B cell (primary cell): ENCODE results near the gene ARFGEF2. TPM values are rescaled to one million over a fixed set of nuclear protein-coding genes. Genes with fewer than 3 reads are reported as not detected.

Experiments
- ATAC-seq: fragments of 200-7000 bp; cut with Tn5 transposase; one replicate; pipeline ENCODE4 v1.10.0; 2021; ENCODE audit warnings: low read depth, mild to moderate bottlenecking, moderate number of reproducible peaks, moderate library complexity
- CTCF ChIA-PET: fragments of 350-600 bp; sonication (Branson Sonifier 250); formaldehyde crosslinking; loops from one replicate; lab custom pipeline; 2021; ENCODE audit warnings: antibody characterized with exemption, inconsistent platforms; lab: Charles Lee
- POLR2A ChIA-PET: fragments of 350-600 bp; sonication (Branson Sonifier 250); formaldehyde crosslinking; loops from one replicate; lab custom pipeline; 2021; ENCODE audit warnings: antibody characterized with exemption; lab: Charles Lee
- DNase-seq: peaks from one replicate; pipeline ENCODE4 v3.0.0; 2013
- H2AFZ ChIP-seq: 2 replicates; pipeline ENCODE4 v1.6.1; 2012; ENCODE audit warnings: mild to moderate bottlenecking, low read depth, low read length; ENCODE audit not compliant: insufficient read depth, poor library complexity, severe bottlenecking
- H3K27ac ChIP-seq, 2 donors: 1 replicate in 1 of 2; 2 replicates in 1 of 2; pipeline ENCODE4 v1.5.1; 2012 to 2013; ENCODE audit warnings: low read length in 2 of 2, mild to moderate bottlenecking in 2 of 2, moderate library complexity in 1 of 2
- H3K27me3 ChIP-seq, 4 experiments: fragments of 200-600 bp in 1 of 4; sonication (generic) in 1 of 4; replicated peaks in 1 of 4; 1 replicate in 2 of 4; 2 replicates in 2 of 4; pipeline versions ENCODE4 v1.6.1 to v1.7.0; 2013 to 2016; ENCODE audit warnings: low read length in 3 of 4, mild to moderate bottlenecking in 2 of 4, mixed read lengths in 1 of 4, moderate library complexity in 1 of 4; ENCODE audit not compliant: insufficient read depth in 4 of 4, control insufficient read depth in 3 of 4; ENCODE audit errors: control extremely low read depth in 1 of 4
- H3K36me3 ChIP-seq, 2 experiments: replicated peaks in 1 of 2; 1 replicate in 1 of 2; 2 replicates in 1 of 2; pipeline versions ENCODE4 v1.6.1 to v1.7.1; 2013; ENCODE audit warnings: low read length in 1 of 2; ENCODE audit not compliant: insufficient read depth in 2 of 2, control insufficient read depth in 1 of 2; ENCODE audit errors: control extremely low read depth in 1 of 2, extremely low read depth in 1 of 2
- H3K4me1 ChIP-seq, 2 donors: fragments of 200-600 bp in 1 of 2; sonication (generic) in 1 of 2; 1 replicate in 1 of 2; 2 replicates in 1 of 2; pipeline versions ENCODE4 v1.5.1 to v1.6.1; 2013 to 2017; ENCODE audit warnings: low read length in 2 of 2; ENCODE audit not compliant: control insufficient read depth in 2 of 2, insufficient read depth in 2 of 2
- H3K4me2 ChIP-seq: replicated peaks from 2 replicates; pipeline ENCODE3; 2012; ENCODE audit warnings: mild to moderate bottlenecking, low read depth, low read length; ENCODE audit not compliant: poor library complexity, severe bottlenecking
- H3K4me3 ChIP-seq, 5 experiments: fragments of 200-600 bp in 1 of 5; sonication (generic) in 1 of 5; 1 replicate in 3 of 5; 2 replicates in 2 of 5; pipeline versions ENCODE4 v1.5.1 to v1.7.0; 2011 to 2016; ENCODE audit warnings: low read length in 4 of 5, mild to moderate bottlenecking in 4 of 5, low read depth in 2 of 5, control low read depth in 1 of 5, moderate library complexity in 1 of 5; ENCODE audit not compliant: insufficient read depth in 1 of 5; ENCODE audit errors: control extremely low read depth in 1 of 5, extremely low read depth in 1 of 5
- H3K79me2 ChIP-seq: fragments of 200-600 bp; sonication (generic); one replicate; pipeline ENCODE4 v1.6.0; 2016; ENCODE audit warnings: low read length; ENCODE audit not compliant: control insufficient read depth, insufficient read depth
- H3K9ac ChIP-seq: fragments of 200-600 bp; sonication (generic); 2 replicates; pipeline ENCODE4 v1.6.1; 2017; ENCODE audit warnings: mild to moderate bottlenecking, low read length, moderate library complexity
- H3K9me3 ChIP-seq, 3 donors: one replicate each; pipeline versions ENCODE4 v1.6.1 to v1.7.1; 2013; ENCODE audit warnings: low read length in 2 of 3; ENCODE audit not compliant: control insufficient read depth in 2 of 3, insufficient read depth in 1 of 3; ENCODE audit errors: control extremely low read depth in 1 of 3
- H4K20me1 ChIP-seq: 2 replicates; pipeline ENCODE4 v1.6.0; 2012; ENCODE audit warnings: mild to moderate bottlenecking, low read length; ENCODE audit not compliant: insufficient read depth, control insufficient read depth, poor library complexity, severe bottlenecking
- H3K27ac Mint-ChIP-seq: one replicate; pipeline ENCODE4 v1.8.0; 2021; ENCODE audit warnings: mixed read lengths
- H3K27me3 Mint-ChIP-seq: one replicate; pipeline ENCODE4 v1.8.0; 2021; ENCODE audit warnings: mixed read lengths
- H3K4me1 Mint-ChIP-seq: one replicate; pipeline ENCODE4 v1.8.0; 2021; ENCODE audit warnings: mixed read lengths
- H3K4me3 Mint-ChIP-seq: one replicate; pipeline ENCODE4 v1.8.0; 2021; ENCODE audit warnings: mixed read lengths
- H3K9me3 Mint-ChIP-seq: one replicate; pipeline ENCODE4 v1.8.0; 2022; ENCODE audit warnings: mixed read lengths; ENCODE audit not compliant: insufficient read depth
- CTCF ChIP-seq: fragments of 200-600 bp; IDR thresholded peaks from one replicate; pipeline ENCODE4 v1.8.0; 2022; ENCODE audit warnings: antibody characterized with exemption, mild to moderate bottlenecking
- EZH2 ChIP-seq: IDR thresholded peaks from 2 replicates; pipeline ENCODE4 v1.6.1; 2012; ENCODE audit warnings: borderline replicate concordance, low read depth, mild to moderate bottlenecking, moderate library complexity, low read length; ENCODE audit not compliant: insufficient read depth, poor library complexity, severe bottlenecking
- WGBS: methylation state at CpG from one replicate; pipeline ENCODE4 v1.1.5; 2013; ENCODE audit warnings: missing lambda C conversion rate; ENCODE audit not compliant: insufficient coverage; 5-methylcytosine and 5-hydroxymethylcytosine counted together
- intact Hi-C: fragments of 100-400 bp; cut with micrococcal nuclease; formaldehyde crosslinking; loops from one replicate; pipeline ENCODE4 v1.10.0; 2022
- polyA plus RNA-seq: library from polyadenylated mRNA; depleted of rRNA; stranded (reverse); fragments of >200 nt; gene quantifications from 2 replicates; pipeline ENCODE4 v1.2.3, GENCODE V29; 2012
- total RNA-seq, 2 donors: library from RNA; stranded (reverse); fragments of 120-200 nt in 1 of 2; gene quantifications; 1 replicate in 1 of 2; 2 replicates in 1 of 2; pipeline versions ENCODE4 v1.2.3 to v1.2.4, GENCODE V29; 2013 to 2022

ARFGEF2 gene
- total and polyA plus RNA-seq, 2 donors (not counting 1 experiment from before 2014, with no cell fraction given) = 10.8 to 34.3 TPM

GRCh38 chr20:48951646-48952045 lies 30.1 kb downstream of the ARFGEF2 start:
- no peak overlapping the region for H3K4me3 ChIP-seq
- no peak overlapping the region for H3K27ac ChIP-seq
- TF ChIP-seq CTCF = no peak
- no peak for TF ChIP-seq EZH2
- no peak overlapping the region for H3K27ac Mint-ChIP-seq
- H4K20me1 ChIP-seq = peaks cover 16% of the 10 kb centered on the region
- no peaks in the 10 kb centered on the region for H3K9me3 Mint-ChIP-seq
- H3K27me3 ChIP-seq = no peaks in the 10 kb centered on the region
- DNase-seq (no peak), ATAC-seq (no peak)
- 100% methylated on average over 1 of the region's 4 CpGs for WGBS
- intact Hi-C loops = no loop called here
- peaks cover 3 to 82% of the 10 kb centered on the region in 2 experiments for H3K36me3 ChIP-seq
- H3K27me3 Mint-ChIP-seq = no peaks in the 10 kb centered on the region
- ChIA-PET POLR2A (no interaction called here), CTCF (no interaction called here)
- H3K4me2 ChIP-seq = no peak overlapping the region
- H2AFZ ChIP-seq = no peak overlapping the region
- H3K4me1 Mint-ChIP-seq = no peaks in the 10 kb centered on the region
- no peak overlapping the region for H3K4me3 Mint-ChIP-seq
- peaks cover 11% of the 10 kb centered on the region for H3K79me2 ChIP-seq
- H3K9me3 ChIP-seq = no peaks in the 10 kb centered on the region
- H3K4me1 ChIP-seq = no peaks in the 10 kb centered on the region
- no peak overlapping the region for H3K9ac ChIP-seq

- DNase-seq (no peak), ATAC-seq (no peak)
- Histone ChIP-seq H2AFZ (no peak overlapping the region), H3K27me3 (no peaks in the 10 kb centered on the region), H3K9me3 (no peaks in the 10 kb centered on the region), H3K79me2 (peaks cover 11% of the 10 kb centered on the region), H3K9ac (no peak overlapping the region), H3K4me1 (no peaks in the 10 kb centered on the region), H3K4me3 (no peak overlapping the region), H3K36me3 (peaks cover 5 to 87% of the 10 kb centered on the region in 2 experiments), H3K4me2 (no peak overlapping the region), H3K27ac (no peak overlapping the region), H4K20me1 (peaks cover 16% of the 10 kb centered on the region)
- Mint-ChIP-seq H3K27me3 (no peaks in the 10 kb centered on the region), H3K27ac (no peak overlapping the region), H3K9me3 (no peaks in the 10 kb centered on the region), H3K4me3 (no peak overlapping the region), H3K4me1 (no peaks in the 10 kb centered on the region)
- TF ChIP-seq CTCF (no peak), EZH2 (no peak)
- ChIA-PET POLR2A (no interaction called here), CTCF (interaction anchor here (0.7 to 1.1 kb wide), 2 partner anchors 271 to 1568 kb away, joined by 3 read pairs; no protein-coding TSS in a partner anchor)
- intact Hi-C loops = no loop called here
- WGBS = 100% methylated on average over 4 of the region's 6 CpGs
Measured at GRCh38 chr20:48952656-48953055, 31.1 kb downstream of the ARFGEF2 start.
